Cardiac fibroblast (primary cell): ENCODE data around the gene KCNQ2.

Source experiments
- DNase-seq, 2 donors: peaks; one replicate each; pipeline versions ENCODE4 v3.0.0 to v3.0.0-alpha.2; 2010; ENCODE audit warnings: low read depth in 2 of 2
- H3K4me3 ChIP-seq, 2 donors: replicated peaks in 1 of 2; 1 replicate in 1 of 2; 2 replicates in 1 of 2; pipeline ENCODE4 v1.5.1; 2011; ENCODE audit warnings: low read depth in 2 of 2, low read length in 2 of 2, mild to moderate bottlenecking in 2 of 2, moderate library complexity in 1 of 2
- TF ChIP-seq, protein P1 (sequence below): IDR thresholded peaks from one replicate; pipeline ENCODE4 v1.5.1; 2011; ENCODE audit warnings: low read depth, mild to moderate bottlenecking, low read length, inconsistent platforms

The KCNQ2 gene

DNA sequence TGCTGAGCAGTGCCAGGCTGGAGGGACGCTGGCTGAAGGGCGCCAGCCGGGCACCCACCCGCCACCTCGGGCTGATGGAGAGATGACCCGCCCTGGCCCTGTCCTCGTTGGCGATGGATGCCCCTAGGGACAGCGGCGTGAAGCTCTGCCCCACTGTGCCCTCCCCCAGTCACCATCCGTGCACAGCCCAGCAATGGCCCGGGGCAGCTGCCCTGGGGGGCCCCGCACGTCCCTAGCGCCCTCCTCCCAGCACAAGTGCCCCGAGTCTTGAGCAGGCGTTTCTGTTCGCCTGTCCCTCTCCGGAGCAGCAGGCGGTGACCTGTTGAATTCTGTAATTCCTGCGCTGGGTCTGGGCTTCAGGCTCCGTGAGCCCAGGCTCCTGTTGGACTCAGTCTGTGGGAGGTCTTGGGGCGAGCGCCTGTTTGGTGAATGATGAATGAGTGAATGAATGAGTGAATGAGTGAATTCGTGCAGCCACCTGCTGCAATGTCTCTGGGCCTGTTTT, 74.5 kb downstream of the KCNQ2 start:
- DNase-seq = no peak
- TF ChIP-seq, protein P1, sequence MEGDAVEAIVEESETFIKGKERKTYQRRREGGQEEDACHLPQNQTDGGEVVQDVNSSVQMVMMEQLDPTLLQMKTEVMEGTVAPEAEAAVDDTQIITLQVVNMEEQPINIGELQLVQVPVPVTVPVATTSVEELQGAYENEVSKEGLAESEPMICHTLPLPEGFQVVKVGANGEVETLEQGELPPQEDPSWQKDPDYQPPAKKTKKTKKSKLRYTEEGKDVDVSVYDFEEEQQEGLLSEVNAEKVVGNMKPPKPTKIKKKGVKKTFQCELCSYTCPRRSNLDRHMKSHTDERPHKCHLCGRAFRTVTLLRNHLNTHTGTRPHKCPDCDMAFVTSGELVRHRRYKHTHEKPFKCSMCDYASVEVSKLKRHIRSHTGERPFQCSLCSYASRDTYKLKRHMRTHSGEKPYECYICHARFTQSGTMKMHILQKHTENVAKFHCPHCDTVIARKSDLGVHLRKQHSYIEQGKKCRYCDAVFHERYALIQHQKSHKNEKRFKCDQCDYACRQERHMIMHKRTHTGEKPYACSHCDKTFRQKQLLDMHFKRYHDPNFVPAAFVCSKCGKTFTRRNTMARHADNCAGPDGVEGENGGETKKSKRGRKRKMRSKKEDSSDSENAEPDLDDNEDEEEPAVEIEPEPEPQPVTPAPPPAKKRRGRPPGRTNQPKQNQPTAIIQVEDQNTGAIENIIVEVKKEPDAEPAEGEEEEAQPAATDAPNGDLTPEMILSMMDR = no peak
- H3K4me3 ChIP-seq = no peak overlapping the region

GRCh38 chr20:63397155-63397843, 75.2 kb downstream of the KCNQ2 start:
- TF ChIP-seq, protein P1 = no peak
- no peak overlapping the region for H3K4me3 ChIP-seq
- no peak for DNase-seq

DNA sequence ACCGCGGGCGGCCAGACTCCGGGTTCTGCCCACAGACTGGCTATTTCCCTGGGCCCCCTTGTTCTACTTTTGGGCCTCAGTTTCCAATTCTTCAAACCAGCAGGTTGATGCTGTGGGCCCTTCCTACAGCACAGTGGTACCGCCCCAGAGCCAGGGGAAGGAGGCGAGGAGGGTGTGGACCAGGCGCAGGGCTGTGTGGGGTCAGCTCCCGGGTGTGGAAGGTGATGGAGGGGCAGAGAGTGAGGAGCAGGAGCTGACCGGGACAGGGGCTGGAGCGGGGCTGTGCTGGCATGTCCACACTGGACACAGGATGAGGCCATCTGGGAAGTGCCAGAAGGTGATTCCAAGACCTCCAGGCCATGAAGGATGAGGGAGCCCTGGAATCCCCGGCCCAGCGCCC, 76.2 kb downstream of the KCNQ2 start:
- TF ChIP-seq, protein P1 = no peak
- no peak for DNase-seq
- no peak overlapping the region for H3K4me3 ChIP-seq

- TF ChIP-seq, protein P1 = no peak
- no peak overlapping the region for H3K4me3 ChIP-seq
- DNase-seq = no peak
These were observed 76.7 kb downstream of the KCNQ2 start for GRCh38 chr20:63395723-63396122.

- no peak for DNase-seq
- TF ChIP-seq, protein P1 = no peak
- no peak overlapping the region for H3K4me3 ChIP-seq
These were observed 77.5 kb downstream of the KCNQ2 start for GRCh38 chr20:63394920-63395455.

GRCh38 chr20:63394069-63394919, 78.2 kb downstream of the KCNQ2 start:
- TF ChIP-seq, protein P1 = no peak
- DNase-seq = peak; percentile 4 to 12
- no peak overlapping the region for H3K4me3 ChIP-seq
